BE2C (cell line): ENCODE measurements around the gene PLEKHA1.

ENCODE experiments used
- DNase-seq: peaks from one replicate; pipeline ENCODE4 v3.0.0-alpha.2; 2020
- H3K27me3 ChIP-seq: fragments of 250-450 bp; sonication (Bioruptor Pico); 2 replicates; pipeline ENCODE4 v1.5.1; 2020; ENCODE audit warnings: mild to moderate bottlenecking
- H3K36me3 ChIP-seq: fragments of 250-450 bp; sonication (Bioruptor Pico); 2 replicates; pipeline ENCODE4 v1.5.1; 2020; ENCODE audit warnings: mild to moderate bottlenecking
- H3K4me1 ChIP-seq: fragments of 250-450 bp; sonication (Bioruptor Pico); 2 replicates; pipeline ENCODE4 v1.5.1; 2020
- H3K4me3 ChIP-seq: 2 replicates; pipeline ENCODE4 v1.5.1; 2011; ENCODE audit warnings: low read depth, low read length
- H3K9me3 ChIP-seq: fragments of 250-450 bp; sonication (Bioruptor Pico); 2 replicates; pipeline ENCODE4 v1.5.1; 2020
- TF ChIP-seq, protein P1 (sequence below): IDR thresholded peaks from 2 replicates; pipeline ENCODE4 v1.5.1; 2012; ENCODE audit warnings: mild to moderate bottlenecking, low read depth, low read length

PLEKHA1 gene

GRCh38 chr10:122455376-122456079, 81.0 kb downstream of the PLEKHA1 start:
- Histone ChIP-seq H3K4me3 (no peak overlapping the region), H3K9me3 (no peaks in the 10 kb centered on the region), H3K4me1 (no peaks in the 10 kb centered on the region), H3K36me3 (no peaks in the 10 kb centered on the region), H3K27me3 (peaks cover 23% of the 10 kb centered on the region)
- TF ChIP-seq, protein P1, sequence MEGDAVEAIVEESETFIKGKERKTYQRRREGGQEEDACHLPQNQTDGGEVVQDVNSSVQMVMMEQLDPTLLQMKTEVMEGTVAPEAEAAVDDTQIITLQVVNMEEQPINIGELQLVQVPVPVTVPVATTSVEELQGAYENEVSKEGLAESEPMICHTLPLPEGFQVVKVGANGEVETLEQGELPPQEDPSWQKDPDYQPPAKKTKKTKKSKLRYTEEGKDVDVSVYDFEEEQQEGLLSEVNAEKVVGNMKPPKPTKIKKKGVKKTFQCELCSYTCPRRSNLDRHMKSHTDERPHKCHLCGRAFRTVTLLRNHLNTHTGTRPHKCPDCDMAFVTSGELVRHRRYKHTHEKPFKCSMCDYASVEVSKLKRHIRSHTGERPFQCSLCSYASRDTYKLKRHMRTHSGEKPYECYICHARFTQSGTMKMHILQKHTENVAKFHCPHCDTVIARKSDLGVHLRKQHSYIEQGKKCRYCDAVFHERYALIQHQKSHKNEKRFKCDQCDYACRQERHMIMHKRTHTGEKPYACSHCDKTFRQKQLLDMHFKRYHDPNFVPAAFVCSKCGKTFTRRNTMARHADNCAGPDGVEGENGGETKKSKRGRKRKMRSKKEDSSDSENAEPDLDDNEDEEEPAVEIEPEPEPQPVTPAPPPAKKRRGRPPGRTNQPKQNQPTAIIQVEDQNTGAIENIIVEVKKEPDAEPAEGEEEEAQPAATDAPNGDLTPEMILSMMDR: no peak
- no peak for DNase-seq

DNA sequence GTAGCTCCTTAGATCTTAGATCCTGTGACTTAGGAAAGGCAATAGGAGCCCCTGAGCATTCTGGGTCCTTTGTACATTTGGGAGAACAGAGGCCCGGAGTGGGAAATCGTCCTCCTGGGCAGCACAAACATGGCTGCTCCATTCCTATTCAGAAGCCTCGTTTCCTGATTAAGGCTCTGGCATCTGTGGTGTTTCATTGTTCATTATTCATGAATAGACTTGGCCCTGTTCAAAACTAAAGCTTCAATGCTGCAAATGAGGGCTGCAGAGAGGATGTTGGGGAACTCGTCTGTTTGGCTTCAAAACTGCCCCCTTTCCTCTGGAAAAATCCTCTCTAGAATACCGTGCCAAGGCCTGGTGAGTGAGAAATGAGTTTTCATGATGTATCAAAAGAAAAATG, 83.4 kb downstream of the PLEKHA1 start:
- H3K4me3 ChIP-seq: no peak overlapping the region
- no peaks in the 10 kb centered on the region for H3K9me3 ChIP-seq
- no peaks in the 10 kb centered on the region for H3K4me1 ChIP-seq
- TF ChIP-seq, protein P1: no peak
- H3K36me3 ChIP-seq: no peaks in the 10 kb centered on the region
- peaks cover 47% of the 10 kb centered on the region for H3K27me3 ChIP-seq
- no peak for DNase-seq

DNA sequence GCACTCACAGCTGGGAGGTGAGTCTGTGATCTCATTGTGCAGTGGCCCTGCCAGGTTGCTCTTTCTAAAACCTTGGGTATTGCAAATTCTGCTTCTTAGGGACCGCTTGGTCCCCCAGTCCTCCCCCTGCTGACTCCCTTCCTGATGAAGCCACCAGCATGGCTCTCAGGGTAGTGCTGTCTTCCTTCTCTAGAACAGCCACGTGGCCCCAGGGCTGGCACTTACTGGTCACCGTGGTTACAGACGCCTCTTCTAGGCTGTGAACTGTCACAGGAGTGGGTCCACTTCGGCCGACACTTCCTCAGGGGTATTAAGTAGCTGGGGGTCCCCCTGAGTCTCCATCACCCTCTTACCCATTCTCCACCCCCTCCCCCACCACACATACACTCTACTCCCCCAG, 84.2 kb downstream of the PLEKHA1 start:
- Histone ChIP-seq H3K4me3 (no peak overlapping the region), H3K27me3 (peaks cover 55% of the 10 kb centered on the region), H3K9me3 (no peaks in the 10 kb centered on the region), H3K4me1 (no peaks in the 10 kb centered on the region), H3K36me3 (no peaks in the 10 kb centered on the region)
- DNase-seq: peak; percentile 17
- TF ChIP-seq, protein P1: no peak

GRCh38 chr10:122459561-122460273, 85.2 kb downstream of the PLEKHA1 start:
- DNase-seq: no peak
- TF ChIP-seq, protein P1: no peak
- Histone ChIP-seq H3K27me3 (peaks cover 65% of the 10 kb centered on the region), H3K36me3 (no peaks in the 10 kb centered on the region), H3K9me3 (no peaks in the 10 kb centered on the region), H3K4me3 (no peak overlapping the region), H3K4me1 (no peaks in the 10 kb centered on the region)

- TF ChIP-seq, protein P1: no peak
- Histone ChIP-seq H3K27me3 (peaks cover 76% of the 10 kb centered on the region), H3K36me3 (no peaks in the 10 kb centered on the region), H3K4me3 (no peak overlapping the region), H3K4me1 (no peaks in the 10 kb centered on the region), H3K9me3 (no peaks in the 10 kb centered on the region)
- no peak for DNase-seq
Observed at GRCh38 chr10:122460891-122461293, 86.4 kb downstream of the PLEKHA1 start.

DNA sequence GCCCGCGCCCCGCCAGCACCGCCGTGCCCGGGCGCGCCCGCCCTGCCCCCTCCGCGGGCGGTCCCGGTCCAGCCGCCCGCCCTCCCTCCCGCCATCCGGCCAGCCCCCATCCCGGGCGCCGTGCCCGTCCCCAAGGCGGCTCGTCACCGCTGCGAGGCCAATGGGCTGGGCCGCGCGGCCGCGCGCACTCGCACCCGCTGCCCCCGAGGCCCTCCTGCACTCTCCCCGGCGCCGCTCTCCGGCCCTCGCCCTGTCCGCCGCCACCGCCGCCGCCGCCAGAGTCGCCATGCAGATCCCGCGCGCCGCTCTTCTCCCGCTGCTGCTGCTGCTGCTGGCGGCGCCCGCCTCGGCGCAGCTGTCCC, 86.8 kb downstream of the PLEKHA1 start, which contains the start of gene HTRA1:
Gene HTRA1 (plus strand): TSS at position 187 of the 362 bp plus-strand sequence. CDS start 100 bp downstream, at position 287.
- no peaks in the 10 kb centered on the region for H3K36me3 ChIP-seq
- peak; percentile 45 for DNase-seq
- no peaks in the 10 kb centered on the region for H3K4me1 ChIP-seq
- TF ChIP-seq, protein P1: no peak
- peak within 1 kb of the TSS; percentile 31 for H3K4me3 ChIP-seq
- H3K9me3 ChIP-seq: no peaks in the 10 kb centered on the region
- H3K27me3 ChIP-seq: peaks cover 78% of the 10 kb centered on the region
